ENCODE results near the gene TRIM9.

The TRIM9 gene

DNA sequence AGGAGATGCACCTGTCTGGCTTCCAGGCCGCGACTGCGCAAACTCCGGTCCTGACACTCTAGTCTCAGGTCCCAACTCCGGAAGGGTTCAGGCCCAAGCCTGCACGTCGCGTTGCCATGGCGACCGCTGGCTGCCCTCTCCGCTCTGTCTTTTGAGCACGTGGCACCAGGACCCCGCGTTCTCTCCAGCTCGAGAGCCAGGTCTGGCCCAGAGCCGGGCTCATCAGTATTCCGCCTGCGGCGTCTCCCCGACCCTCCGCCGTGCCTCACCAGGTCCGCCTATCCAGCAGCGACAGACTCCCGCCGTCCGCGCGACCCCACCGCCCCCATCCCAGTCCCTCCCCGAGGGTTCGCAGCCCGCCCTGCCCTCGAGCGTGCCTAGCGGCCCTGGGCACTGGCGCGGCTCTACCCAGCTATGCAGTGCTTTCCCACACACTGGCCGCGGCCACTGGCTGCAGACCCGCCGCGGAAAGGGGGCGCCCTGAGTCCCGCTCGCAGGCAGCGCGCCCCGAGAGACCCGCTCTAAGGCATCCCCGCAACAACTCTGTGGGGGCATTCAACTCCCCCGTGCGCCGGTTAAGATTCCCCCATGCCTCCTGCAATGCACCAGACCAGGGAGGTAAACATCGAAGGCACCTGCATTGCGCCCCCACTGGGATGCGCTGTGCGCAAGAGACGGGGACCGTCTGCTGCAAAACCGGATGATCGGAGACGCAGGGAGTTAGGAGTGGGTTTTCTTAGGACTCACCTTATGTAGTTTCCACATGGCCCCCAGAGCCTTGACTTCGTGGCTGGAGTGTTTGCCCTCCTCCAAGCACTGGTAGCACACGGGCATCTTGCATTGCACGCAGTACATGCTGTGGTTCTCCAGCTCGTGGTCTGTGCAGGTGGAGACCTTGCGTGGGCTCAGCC lies 1.3 kb downstream of the TRIM9 start:
- peak; percentile 70 for DNase-seq

- no peak for DNase-seq
Measured at GRCh38 chr14:51092965-51093364, 1.9 kb downstream of the TRIM9 start.

DNA sequence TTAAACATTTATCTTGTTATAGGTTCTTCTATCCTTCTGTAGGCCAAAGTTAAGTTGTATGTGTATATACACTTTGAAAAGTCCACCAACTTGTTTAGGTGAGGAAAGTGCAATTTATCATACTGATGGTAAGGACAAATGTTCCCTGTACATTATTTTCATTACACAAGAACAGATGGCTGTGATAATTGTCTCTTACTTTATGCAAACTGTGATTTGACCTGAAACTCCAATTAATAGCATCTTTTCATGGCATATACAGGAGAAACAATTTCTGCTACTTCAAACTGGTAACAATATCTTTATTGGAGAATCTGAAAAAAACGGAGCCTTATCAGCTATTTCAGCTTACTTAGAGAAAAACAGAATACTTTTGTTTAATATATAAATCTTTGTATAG lies 5.6 kb downstream of the TRIM9 start:
- DNase-seq, result no peak

GRCh38 chr14:51087031-51087441 lies 7.9 kb downstream of the TRIM9 start:
- no peak for DNase-seq

DNA sequence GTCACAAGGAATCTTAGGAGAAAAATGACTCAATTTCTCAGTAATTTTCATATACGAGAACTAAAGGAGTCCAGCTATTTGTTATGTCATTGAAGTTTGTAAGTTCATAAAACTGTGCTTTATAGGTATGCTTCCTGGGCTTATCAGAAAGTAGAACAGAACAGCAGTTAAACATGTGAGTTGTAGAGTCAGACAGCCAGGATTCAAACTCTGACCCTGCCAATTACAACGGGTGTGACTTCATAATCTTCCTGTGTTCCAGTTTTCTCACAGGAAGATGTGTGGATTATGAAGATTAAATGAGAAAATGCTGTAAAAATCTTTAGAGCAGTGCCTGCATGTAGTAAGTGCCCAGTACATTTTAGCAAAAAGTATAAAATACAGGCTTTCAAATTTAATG lies 8.9 kb downstream of the TRIM9 start:
- no peak for DNase-seq

DNA sequence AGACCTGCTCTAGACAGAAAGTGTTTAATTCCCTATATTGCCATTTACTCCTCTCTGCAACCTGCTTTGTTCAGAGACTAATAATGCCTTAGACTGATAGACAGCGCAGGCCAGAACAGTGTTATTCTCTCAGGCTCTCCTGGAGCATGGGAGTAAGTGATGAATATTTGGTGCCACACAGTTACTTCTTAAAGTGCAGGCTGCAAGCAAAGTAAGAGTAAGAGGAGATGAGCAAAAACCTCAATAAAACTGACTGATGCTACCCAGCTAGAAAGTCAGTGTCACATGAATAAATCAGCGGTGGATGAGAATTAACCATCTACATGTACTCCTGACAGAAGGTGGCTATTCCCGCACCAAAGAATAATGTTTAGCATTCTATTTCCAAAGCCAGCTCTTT lies 9.9 kb downstream of the TRIM9 start:
- DNase-seq, result no peak

DNA sequence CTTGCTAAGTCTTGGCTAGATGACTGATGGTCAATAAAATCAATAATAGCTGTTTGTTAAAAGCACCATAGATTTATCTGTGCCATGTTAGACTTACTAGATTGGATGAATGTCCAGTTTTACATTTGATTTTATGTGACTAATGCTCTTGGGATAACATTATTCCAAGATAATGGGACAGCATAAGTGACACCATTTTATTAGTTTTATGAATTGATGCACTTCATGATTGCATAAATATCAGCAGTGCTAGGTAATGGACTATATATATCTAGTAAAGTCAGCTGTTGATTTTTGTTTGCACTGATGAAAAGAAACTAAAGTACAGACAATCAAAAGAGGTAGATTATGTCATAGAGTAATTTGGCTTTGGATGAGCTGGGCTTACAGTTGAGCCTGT lies 10.4 kb downstream of the TRIM9 start:
- DNase-seq, result no peak

DNA sequence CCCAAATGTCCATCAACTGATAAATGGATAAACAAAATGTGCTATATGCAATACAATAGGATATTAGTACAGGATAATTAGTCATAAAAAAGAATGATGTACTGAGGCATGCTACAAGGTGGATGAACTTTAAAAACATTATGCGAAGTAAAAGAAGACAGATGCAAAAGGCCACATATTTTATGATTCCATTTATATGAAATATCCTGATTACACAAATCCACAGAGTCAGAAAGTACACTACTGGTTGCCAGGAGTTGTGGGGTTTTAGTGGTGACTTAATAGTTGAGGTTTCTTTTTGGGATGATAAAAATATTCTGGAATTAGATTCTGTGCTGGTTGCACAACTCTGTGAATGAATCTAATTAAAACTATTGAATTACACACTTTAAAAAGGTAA lies 12.6 kb downstream of the TRIM9 start:
- no peak for DNase-seq

GRCh38 chr14:51081712-51082111 lies 13.2 kb downstream of the TRIM9 start:
- no peak for DNase-seq

DNA sequence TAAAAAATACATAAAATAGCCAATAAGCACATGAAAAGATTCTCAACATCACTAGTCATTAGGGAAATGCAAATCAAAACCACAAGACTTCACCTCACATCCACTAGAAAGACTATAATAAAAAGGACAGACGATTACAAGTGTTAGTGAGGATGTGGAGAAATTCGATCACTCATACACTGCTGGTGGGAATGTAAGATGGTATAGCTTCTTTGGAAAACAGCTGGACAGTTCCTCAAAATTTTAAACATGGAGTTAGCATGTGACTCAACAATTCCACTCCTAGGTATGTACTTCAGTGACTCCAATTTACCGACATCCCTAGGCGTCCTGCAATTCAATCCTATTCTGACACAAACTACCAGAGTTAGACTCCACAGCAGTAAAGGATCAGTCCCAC lies 13.7 kb downstream of the TRIM9 start:
- no peak for DNase-seq

DNA sequence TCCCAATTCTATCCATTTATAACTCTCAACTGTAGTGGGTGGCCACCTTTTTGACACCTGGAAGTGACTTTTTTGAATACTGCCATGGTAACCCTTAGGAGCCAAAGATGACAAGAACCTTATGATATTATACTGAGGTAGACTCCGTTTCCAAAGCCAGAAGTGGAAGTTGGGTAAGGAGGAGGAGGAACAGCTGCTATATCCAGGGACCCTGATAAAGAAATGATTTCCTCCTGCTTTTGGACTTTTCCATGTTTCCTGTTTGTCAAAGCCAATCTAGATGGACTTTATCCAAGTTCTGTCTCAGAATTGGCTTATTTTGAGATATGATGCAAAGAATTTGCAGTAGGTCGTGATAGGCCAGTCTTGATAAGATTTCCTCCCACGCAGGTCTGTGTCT lies 14.3 kb downstream of the TRIM9 start:
- no peak for DNase-seq

DNA sequence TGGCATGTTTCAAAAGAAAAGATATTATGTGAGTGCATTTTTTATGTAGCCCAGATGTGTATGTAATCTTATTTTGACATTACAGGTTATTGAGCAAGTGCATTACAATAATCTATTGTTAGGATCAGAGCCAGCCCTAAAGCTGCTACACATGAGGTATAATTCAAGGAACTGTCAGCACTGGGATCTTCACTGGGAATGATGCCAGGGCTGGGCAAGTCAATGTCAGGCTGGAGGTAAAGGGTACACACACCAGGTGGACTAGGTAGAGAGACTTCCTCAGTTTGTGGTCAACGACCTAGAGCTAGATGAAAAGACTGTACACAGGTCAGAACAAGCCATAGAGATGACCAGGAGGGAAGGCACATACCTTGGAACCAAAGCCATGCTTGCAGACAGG lies 15.4 kb downstream of the TRIM9 start:
- no peak for DNase-seq

GRCh38 chr14:51079085-51079484 lies 15.8 kb downstream of the TRIM9 start:
- DNase-seq, result no peak

DNA sequence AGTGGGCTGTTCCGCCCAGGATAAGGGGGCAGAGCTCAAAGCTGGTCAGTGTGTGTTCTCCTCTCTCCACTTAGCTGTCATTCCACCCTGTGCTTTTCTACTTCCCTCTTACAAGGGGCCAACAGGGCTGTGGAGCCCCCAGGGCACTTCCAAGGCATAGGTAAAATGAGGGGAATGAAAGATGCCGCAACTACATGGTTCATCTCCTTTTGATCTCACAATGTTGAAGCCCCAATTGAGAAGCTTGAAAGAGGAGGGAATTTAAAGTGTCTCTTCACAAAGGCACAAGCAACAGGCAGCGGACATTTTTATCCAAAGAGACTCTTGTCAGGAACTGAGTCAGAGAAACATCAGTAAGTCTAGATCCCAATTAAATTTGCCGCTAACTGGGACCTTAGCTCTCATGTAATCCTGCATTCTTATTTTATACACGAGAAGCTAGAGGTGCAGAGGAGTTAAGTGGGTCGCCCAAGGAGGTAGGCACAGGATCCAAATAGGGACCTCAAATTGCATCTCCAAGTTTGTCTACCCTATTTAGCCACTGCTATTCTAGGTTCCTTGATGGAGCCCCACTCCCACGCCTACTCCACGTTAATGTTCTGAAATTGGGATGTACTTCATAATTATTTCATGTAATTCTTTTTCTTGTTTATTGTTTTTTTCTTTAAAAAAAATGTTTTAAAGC lies 20.1 kb downstream of the TRIM9 start:
- DNase-seq, result no peak

- no peak for DNase-seq
Measured at GRCh38 chr14:51073731-51074130, 21.2 kb downstream of the TRIM9 start.

DNA sequence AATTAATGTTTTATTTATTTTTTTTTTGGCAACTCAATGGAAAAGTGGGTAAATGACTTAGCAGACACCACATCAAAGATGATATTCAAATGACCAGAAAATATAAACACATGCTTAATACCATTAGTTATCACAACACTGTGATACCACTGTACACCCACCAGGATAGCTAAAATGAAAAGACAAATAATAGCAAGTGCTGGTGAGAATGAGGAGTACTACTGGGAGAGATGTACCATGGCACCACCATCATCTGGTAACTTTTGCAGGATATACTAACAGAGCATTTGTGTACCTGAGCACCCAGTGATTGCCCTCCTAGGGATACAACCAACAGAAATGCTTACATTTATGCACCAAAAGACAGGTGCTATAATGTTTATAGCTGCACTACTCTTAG lies 21.9 kb downstream of the TRIM9 start:
- DNase-seq, result no peak

GRCh38 chr14:51071857-51072256 lies 23.0 kb downstream of the TRIM9 start:
- no peak for DNase-seq

DNA sequence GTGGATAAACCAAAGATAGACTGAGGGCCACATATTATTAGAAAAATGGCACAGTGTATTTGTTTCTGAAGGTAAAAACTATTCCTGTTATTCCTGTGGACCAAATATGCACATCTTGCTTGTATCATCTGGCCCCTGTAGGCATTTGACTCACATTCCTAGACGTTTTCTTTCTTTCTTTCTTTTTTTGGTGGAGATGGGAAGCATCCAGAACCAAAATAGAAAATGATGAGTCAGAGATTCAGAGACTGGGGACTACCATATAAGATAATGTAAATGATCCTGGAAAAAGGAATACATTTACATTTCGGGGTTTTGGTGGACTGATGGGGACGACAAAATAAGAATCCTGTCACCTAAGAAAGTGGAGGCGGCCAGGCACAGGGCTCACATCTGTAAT lies 24.2 kb downstream of the TRIM9 start:
- DNase-seq, result no peak

DNA sequence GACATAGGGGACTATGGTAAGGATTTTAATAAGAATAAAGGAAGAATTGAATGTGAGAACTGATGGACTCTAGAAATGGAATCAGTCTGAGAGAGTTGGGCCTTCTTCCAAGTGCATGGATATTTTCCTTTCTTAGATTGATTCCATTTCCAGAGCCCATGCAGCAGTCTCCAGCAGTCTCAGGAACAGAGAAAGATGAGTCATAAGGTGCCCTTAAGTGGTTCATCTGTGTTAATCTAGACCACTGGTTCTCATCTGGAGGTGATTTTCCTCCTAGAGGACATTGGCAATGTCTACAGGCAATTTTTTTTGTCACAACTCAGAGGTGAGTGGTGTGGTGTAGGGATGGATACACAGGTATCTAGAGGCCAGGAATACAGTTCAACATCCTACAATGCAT lies 25.9 kb downstream of the TRIM9 start:
- no peak for DNase-seq

DNA sequence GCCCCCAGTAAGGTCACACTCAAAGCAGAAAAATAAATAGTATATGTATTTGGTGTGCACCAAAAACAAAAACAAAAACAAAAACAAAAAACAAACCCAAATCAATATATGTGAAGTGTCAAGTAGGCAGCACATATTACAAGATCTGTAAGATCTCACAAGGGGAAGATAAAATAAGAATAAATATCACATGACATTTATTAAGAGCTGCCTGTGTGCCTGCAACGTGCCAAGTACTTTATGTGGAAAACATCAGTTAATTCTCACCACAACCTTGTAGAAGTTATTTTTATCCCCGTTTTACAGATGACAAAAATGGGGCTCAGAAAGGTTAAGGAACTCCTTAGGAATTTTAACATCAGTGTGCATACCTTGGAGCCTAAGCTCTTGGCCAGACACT lies 26.6 kb downstream of the TRIM9 start:
- DNase-seq, result no peak

DNA sequence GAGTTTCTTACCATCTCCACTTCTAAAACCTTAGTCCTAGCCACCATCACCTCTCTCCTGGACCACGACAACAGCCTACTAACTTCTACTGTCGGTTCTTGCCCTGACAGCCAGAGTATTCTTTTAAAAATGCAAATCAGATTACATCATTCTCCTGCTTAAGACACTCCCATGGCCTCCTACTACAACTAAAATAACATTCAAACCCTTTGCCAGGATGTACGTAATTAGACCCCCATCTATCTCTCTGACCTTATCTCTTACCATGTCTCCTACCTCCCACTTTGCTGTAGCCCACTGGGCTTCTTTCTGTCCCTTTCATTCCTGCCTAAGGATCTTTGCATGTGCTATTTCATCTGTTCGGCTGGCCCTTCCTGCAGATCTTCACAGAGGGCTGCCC lies 27.6 kb downstream of the TRIM9 start:
- no peak for DNase-seq

GRCh38 chr14:51066576-51066975 lies 28.3 kb downstream of the TRIM9 start:
- DNase-seq, result no peak

DNA sequence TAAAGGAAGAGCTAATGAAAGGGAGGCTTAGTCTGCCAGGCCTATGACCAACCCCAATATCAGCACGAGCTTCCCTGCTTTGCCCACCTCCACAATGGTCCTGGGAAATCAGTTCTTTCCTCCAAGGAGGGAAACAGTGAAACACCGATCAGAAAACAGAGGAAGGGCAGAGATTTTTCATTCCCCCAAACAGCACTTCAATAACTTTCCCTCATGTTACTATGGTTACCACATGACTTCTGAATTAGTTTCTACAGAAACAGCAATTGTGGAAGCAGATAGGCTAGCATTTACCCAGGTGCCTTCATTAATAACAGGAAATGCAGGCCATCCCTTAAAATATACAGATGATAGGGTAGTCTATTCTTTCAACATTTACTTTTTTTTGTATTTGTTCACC lies 35.9 kb downstream of the TRIM9 start:
- no peak for DNase-seq

GRCh38 chr14:51058382-51058781 lies 36.5 kb downstream of the TRIM9 start:
- DNase-seq, result no peak

GRCh38 chr14:51056421-51056820 lies 38.5 kb downstream of the TRIM9 start:
- DNase-seq, result no peak
